K562 (cell line): ENCODE data around the gene HRAS. TPM values are rescaled to one million over a fixed set of nuclear protein-coding genes. Genes with fewer than 3 reads are reported as not detected.

Source experiments
- ATAC-seq: fragments of 200-7000 bp; cut with Tn5 transposase; 3 replicates; pipeline ENCODE4 v1.9.1; 2020; ENCODE audit warnings: moderate library complexity
- BruUV-seq: library from RNA; stranded (reverse); fragments of 400-500 nt; replicated peaks from 2 replicates; lab custom pipeline; 2021; lab: Mats Ljungman, UMichigan
- CTCF ChIA-PET: fragments of 300-600 bp; formaldehyde crosslinking; extraction: SDS; loops from one replicate; lab custom pipeline; 2021; ENCODE audit warnings: low intra/inter-chr PET ratio; lab: Yijun Ruan, JAX
- POLR2A ChIA-PET: fragments of 300-600, 350-650 bp; sonication (Branson Sonifier 250); formaldehyde crosslinking; extraction: SDS; loops from one replicate; lab custom pipeline; 2021; ENCODE audit warnings: antibody characterized with exemption, inconsistent platforms; lab: Yijun Ruan, JAX
- DNase-seq, 4 experiments: peaks; one replicate each; pipeline versions ENCODE4 v3.0.0 to v3.0.0-alpha.2; 2011 to 2018; ENCODE audit warnings: low spot score in 3 of 4, mixed read lengths in 3 of 4; ENCODE audit errors: extremely low read depth in 1 of 4
- FAIRE-seq: peaks from 2 replicates; lab custom pipeline; 2011; peaks lifted over from hg19 to GRCh38; lab: Jason Lieb, UNC
- H2AFZ ChIP-seq: 2 replicates; pipeline ENCODE4 v1.6.0; 2011; ENCODE audit warnings: low read depth, low read length, control low read depth, inconsistent platforms
- H3K27ac ChIP-seq: fragments of 200-600 bp; 3 replicates; pipeline ENCODE4 v1.8.0; 2011; ENCODE audit warnings: low read depth, mild to moderate bottlenecking, control low read depth, inconsistent platforms, low read length, moderate library complexity, mixed read lengths; ENCODE audit errors: extremely low read depth
- H3K27me3 ChIP-seq, 2 experiments: fragments of 300-600 bp in 1 of 2; 2 replicates in 1 of 2; 3 replicates in 1 of 2; pipeline versions ENCODE4 v1.6.0 to v1.8.0; 2011; ENCODE audit warnings: inconsistent platforms in 2 of 2, low read length in 2 of 2, mild to moderate bottlenecking in 1 of 2, mixed read lengths in 1 of 2, moderate library complexity in 1 of 2; ENCODE audit not compliant: control insufficient read depth in 2 of 2, insufficient read depth in 2 of 2
- H3K36me3 ChIP-seq: fragments of 300-600 bp; 3 replicates; pipeline ENCODE4 v1.8.0; 2011; ENCODE audit warnings: mild to moderate bottlenecking, low read length, inconsistent platforms; ENCODE audit not compliant: control insufficient read depth, insufficient read depth
- H3K4me1 ChIP-seq, 2 experiments: fragments of 200-600 bp in 1 of 2; replicated peaks in 1 of 2; 2 replicates in 1 of 2; 3 replicates in 1 of 2; pipeline versions ENCODE4 v1.5.1 to v1.8.0; 2011; ENCODE audit warnings: inconsistent platforms in 2 of 2, low read length in 2 of 2, mild to moderate bottlenecking in 1 of 2, mixed read lengths in 1 of 2, moderate library complexity in 1 of 2; ENCODE audit not compliant: control insufficient read depth in 2 of 2, insufficient read depth in 2 of 2
- H3K4me2 ChIP-seq: 2 replicates; pipeline ENCODE4 v1.6.1; 2011; ENCODE audit warnings: low read length, control low read depth, inconsistent platforms, mixed read lengths; ENCODE audit not compliant: insufficient read depth
- H3K4me3 ChIP-seq: fragments of 200-600 bp; sonication (generic), shearing (Covaris generic); 2 replicates; pipeline ENCODE4 v1.5.1; 2016; ENCODE audit warnings: control low read depth, inconsistent platforms
- H3K79me2 ChIP-seq: fragments of 200-600 bp; 3 replicates; pipeline ENCODE4 v1.8.0; 2011; ENCODE audit warnings: low read length, inconsistent platforms; ENCODE audit not compliant: control insufficient read depth, insufficient read depth
- H3K9ac ChIP-seq, 2 experiments: 2 replicates each; pipeline versions ENCODE4 v1.6.0 to v1.6.1; 2011; ENCODE audit warnings: low read depth in 2 of 2, low read length in 2 of 2, control low read depth in 1 of 2, inconsistent platforms in 1 of 2, mild to moderate bottlenecking in 1 of 2, mixed read lengths in 1 of 2; ENCODE audit not compliant: insufficient read depth in 1 of 2
- H3K9me1 ChIP-seq: one replicate; pipeline ENCODE4 v1.6.0; 2011; ENCODE audit warnings: inconsistent platforms, mild to moderate bottlenecking, low read length, moderate library complexity; ENCODE audit not compliant: control insufficient read depth, insufficient read depth
- H3K9me3 ChIP-seq: replicated peaks from 2 replicates; pipeline ENCODE4 v1.5.1; 2011; ENCODE audit warnings: low read depth, low read length, inconsistent platforms; ENCODE audit not compliant: control insufficient read depth, insufficient read depth
- H4K20me1 ChIP-seq: replicated peaks from 2 replicates; pipeline ENCODE4 v1.6.1; 2011; ENCODE audit warnings: low read length, inconsistent platforms, mixed read lengths; ENCODE audit not compliant: control insufficient read depth, insufficient read depth
- ZSCAN29 ChIP-seq: fragments of 450-650 bp; IDR thresholded peaks from 2 replicates; pipeline ENCODE4 v1.6.1; 2017
- WGBS: fragments of 100-300 bp; shearing (Covaris generic); methylation state at CpG from one replicate; pipeline ENCODE4 v1.1.6; 2016; ENCODE audit warnings: low coverage, mixed read lengths; ENCODE audit not compliant: insufficient coverage; ENCODE audit errors: missing lambda C conversion rate; 5-methylcytosine and 5-hydroxymethylcytosine counted together
- in situ Hi-C: fragments of 300-500 bp; cut with MboI; formaldehyde crosslinking; loops from 4 replicates; pipeline ENCODE4 v1.15.0; 2018; ENCODE audit warnings: inconsistent platforms, mixed read lengths
- intact Hi-C: fragments of 100-400 bp; cut with micrococcal nuclease; formaldehyde crosslinking; loops from 2 replicates; pipeline ENCODE4 v1.14.2; 2022
- polyA plus RNA-seq, 8 experiments: library from polyadenylated mRNA; depleted of rRNA in 4 of 8; stranded (reverse) in 5 of 8; unstranded in 3 of 8; fragments of >200 nt; fragmentation: Nextera tagmentation in 2 of 8; fragmentation: Illumina TruSeq in 1 of 8; extraction: Ambion mirVana in 2 of 8; extraction: Trizol in 1 of 8; gene quantifications; 2 replicates each; pipeline versions ENCODE4 v1.2.1 to v1.2.3, GENCODE V29; 2011 to 2014; ENCODE audit warnings: inconsistent platforms in 1 of 8, missing spikeins in 1 of 8
- total RNA-seq, 7 experiments: library from RNA; depleted of rRNA in 6 of 7; stranded (reverse); fragments of >200 nt in 6 of 7; fragmentation: Illumina TruSeq in 2 of 7; extraction: Trizol in 2 of 7; gene quantifications; 2 replicates each; pipeline versions ENCODE4 v1.2.1 to v1.2.3, GENCODE V29; 2011 to 2021; ENCODE audit warnings: low replicate concordance in 1 of 7
- TF ChIP-seq, protein P1 (sequence below), 2 experiments: fragments of 450-650 bp; IDR thresholded peaks; 2 replicates each; pipeline ENCODE4 v1.6.1; 2016; ENCODE audit warnings: mild to moderate bottlenecking in 2 of 2, borderline replicate concordance in 1 of 2, low read depth in 1 of 2, moderate library complexity in 1 of 2

Gene HRAS
- total and polyA plus RNA-seq, 9 of the 15 experiments (the other 6 are each of a cell fraction or from before 2014, with no cell fraction given), result 2.8 to 73.5 (median 29.6) TPM

DNA sequence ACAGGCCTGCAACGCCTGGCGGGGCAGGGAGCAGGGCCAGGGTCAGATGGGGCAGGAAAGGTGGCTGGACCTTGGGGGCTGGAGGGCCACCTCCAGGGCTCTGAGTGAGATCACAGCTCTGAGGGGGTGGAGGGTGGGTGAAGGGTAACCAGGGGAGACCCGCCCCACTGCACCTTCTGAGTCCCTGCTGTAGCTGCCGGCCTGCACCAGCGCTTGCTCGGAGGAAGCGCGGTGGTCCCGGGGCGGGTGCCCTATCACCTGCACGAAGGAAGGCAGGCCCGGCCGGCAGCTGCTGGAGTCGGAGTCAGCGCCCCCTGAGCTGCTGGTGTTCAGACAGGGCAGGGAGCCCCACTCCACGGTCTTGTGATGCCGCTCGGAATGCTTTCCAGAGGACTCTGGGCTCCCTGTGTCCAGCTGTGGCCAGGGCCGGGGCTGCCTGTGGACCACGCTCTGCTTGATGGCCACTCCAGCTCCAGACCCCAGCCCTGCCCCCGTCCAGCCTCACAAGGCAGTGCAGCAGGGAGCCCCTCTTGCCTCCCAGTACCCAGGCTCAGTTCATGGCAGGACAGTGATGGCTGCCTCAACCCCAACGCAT lies 21.4 kb upstream of the HRAS start:
- TF ChIP-seq, protein P1, sequence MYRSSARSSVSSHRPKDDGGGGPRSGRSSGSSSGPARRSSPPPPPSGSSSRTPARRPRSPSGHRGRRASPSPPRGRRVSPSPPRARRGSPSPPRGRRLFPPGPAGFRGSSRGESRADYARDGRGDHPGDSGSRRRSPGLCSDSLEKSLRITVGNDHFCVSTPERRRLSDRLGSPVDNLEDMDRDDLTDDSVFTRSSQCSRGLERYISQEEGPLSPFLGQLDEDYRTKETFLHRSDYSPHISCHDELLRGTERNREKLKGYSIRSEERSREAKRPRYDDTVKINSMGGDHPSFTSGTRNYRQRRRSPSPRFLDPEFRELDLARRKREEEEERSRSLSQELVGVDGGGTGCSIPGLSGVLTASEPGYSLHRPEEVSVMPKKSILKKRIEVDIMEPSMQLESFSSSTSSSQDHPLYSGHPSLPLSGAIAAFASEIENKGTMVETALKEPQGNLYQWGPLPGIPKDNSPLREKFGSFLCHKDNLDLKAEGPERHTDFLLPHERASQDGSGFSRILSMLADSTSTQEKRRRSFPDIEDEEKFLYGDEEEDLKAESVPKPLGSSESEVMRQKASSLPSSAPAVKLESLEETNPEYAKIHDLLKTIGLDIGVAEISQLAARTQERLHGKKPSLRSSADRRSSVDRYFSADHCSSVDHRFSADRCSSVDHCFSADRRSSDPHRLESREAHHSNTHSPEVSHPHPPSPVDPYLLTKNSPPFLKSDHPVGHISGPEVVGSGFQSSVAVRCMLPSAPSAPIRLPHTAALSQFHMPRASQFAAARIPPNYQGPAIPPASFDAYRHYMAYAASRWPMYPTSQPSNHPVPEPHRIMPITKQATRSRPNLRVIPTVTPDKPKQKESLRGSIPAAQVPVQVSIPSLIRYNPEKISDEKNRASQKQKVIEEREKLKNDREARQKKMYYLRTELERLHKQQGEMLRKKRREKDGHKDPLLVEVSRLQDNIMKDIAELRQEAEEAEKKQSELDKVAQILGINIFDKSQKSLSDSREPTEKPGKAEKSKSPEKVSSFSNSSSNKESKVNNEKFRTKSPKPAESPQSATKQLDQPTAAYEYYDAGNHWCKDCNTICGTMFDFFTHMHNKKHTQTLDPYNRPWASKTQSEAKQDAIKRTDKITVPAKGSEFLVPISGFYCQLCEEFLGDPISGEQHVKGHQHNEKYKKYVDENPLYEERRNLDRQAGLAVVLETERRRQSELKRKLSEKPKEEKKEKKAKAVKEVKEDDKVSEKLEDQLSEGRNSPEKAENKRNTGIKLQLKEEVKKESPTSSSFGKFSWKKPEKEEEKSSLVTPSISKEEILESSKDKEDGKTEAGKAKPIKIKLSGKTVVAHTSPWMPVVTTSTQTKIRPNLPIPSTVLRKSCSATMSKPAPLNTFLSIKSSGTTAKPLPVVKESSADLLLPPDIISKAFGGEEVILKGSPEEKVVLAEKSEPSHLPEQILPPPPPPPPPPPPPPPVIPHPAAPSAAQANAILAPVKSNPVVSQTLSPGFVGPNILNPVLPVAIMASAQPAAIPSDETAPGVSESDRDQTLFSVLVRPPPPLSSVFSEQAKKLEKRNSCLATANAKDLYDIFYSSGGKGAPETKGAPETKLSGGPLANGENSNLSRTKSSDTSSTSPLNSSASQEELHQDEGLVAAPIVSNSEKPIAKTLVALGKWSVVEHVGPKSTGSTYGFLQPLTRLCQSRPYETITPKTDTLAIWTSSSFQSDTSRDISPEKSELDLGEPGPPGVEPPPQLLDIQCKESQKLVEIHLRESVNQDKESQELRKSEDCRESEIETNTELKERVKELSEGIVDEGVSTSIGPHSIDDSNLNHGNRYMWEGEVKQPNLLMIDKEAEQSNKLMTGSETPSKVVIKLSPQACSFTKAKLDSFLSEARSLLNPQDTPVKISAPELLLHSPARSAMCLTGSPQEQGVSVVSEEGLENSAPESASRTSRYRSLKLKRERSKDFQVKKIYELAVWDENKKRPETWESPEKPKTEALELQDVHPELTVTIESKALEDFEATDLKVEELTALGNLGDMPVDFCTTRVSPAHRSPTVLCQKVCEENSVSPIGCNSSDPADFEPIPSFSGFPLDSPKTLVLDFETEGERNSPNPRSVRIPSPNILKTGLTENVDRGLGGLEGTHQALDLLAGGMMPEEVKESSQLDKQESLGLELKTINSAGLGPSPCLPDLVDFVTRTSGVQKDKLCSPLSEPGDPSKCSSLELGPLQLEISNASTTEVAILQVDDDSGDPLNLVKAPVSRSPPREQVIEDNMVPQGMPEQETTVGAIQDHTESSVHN (IDR thresholded peaks at IDR 0.05; ENCODE audit: borderline replicate concordance in 1 of 2, low read depth in 1 of 2), result no peak
- no peak for TF ChIP-seq ZSCAN29
- intact Hi-C loops, result loop anchor here (10.0 kb wide), 2 partner anchors 58 to 138 kb away; partner anchors contain the start of genes DEAF1, IRF7 and TMEM80
- FAIRE-seq (no peak), DNase-seq (no peak), ATAC-seq (no peak)
- Histone ChIP-seq H4K20me1 (0 out of 2 replicates have a peak, but pooled peaks cover 2% of the 10 kb centered on the region), H2AFZ (no peak overlapping the region), H3K79me2 (peaks cover 16% of the 10 kb centered on the region), H3K9ac (peak overlapping the region in 1 of 2 experiments; percentile 47; a peak in 1 of 4 replicates), H3K4me2 (no peak overlapping the region), H3K4me3 (no peak overlapping the region), H3K9me3 (no peaks in the 10 kb centered on the region), H3K4me1 (peaks cover 24 to 97% of the 10 kb centered on the region in 2 experiments), H3K27me3 (no peaks in the 10 kb centered on the region), H3K36me3 (no peaks in the 10 kb centered on the region), H3K9me1 (peaks cover 2% of the 10 kb centered on the region), H3K27ac (no peak overlapping the region)
- no TSS peak for BruUV-seq
- CTCF ChIA-PET, result no interaction called here
- in situ Hi-C loops, result no loop called here
- POLR2A ChIA-PET, result interaction anchor here (0.6 to 1.8 kb wide), 4 partner anchors 22 to 99 kb away, joined by 3 to 5 read pairs (median 4); no protein-coding TSS in a partner anchor
- 86% methylated on average over 10 of the region's 22 CpGs for WGBS
